HG02870 (cell line): Measurements from ENCODE around the gene SIRPA.

ENCODE experiments used
- ATAC-seq: cut with Tn5 transposase; IDR thresholded peaks from one replicate; pipeline ENCODE4 v1.9.1; 2021; ENCODE audit warnings: mild to moderate bottlenecking, moderate library complexity; ENCODE audit not compliant: unreplicated experiment

Gene SIRPA

GRCh38 chr20:1894951-1895673, at the start of gene SIRPA:
Gene SIRPA, plus strand, starts transcription at chr20:1895407. Its CDS starts 41 bp downstream, at chr20:1895448.
- no peak for ATAC-seq

GRCh38 chr20:1845701-1846100, 49.5 kb upstream of the SIRPA start:
- no peak for ATAC-seq

- no peak for ATAC-seq
These were observed 48.9 kb upstream of the SIRPA start for GRCh38 chr20:1846341-1846740.

GRCh38 chr20:1846876-1847275, 48.3 kb upstream of the SIRPA start:
- no peak for ATAC-seq

GRCh38 chr20:1847780-1848179, 47.4 kb upstream of the SIRPA start:
- no peak for ATAC-seq

GRCh38 chr20:1848373-1848772, 46.8 kb upstream of the SIRPA start:
- no peak for ATAC-seq

GRCh38 chr20:1851396-1851795, 43.8 kb upstream of the SIRPA start:
- ATAC-seq: no peak

GRCh38 chr20:1853473-1853872, 41.7 kb upstream of the SIRPA start:
- no peak for ATAC-seq

- ATAC-seq: no peak
These were observed 41.0 kb upstream of the SIRPA start for GRCh38 chr20:1854246-1854645.

- no peak for ATAC-seq
These were observed 40.1 kb upstream of the SIRPA start for GRCh38 chr20:1855109-1855508.

GRCh38 chr20:1855690-1856089, 39.5 kb upstream of the SIRPA start:
- ATAC-seq: no peak

GRCh38 chr20:1856424-1856823, 38.8 kb upstream of the SIRPA start:
- ATAC-seq: no peak

- ATAC-seq: no peak
These were observed 37.7 kb upstream of the SIRPA start for GRCh38 chr20:1857466-1857865.

- ATAC-seq: no peak
These were observed 36.3 kb upstream of the SIRPA start for GRCh38 chr20:1858871-1859270.

GRCh38 chr20:1860446-1860845, 34.8 kb upstream of the SIRPA start:
- no peak for ATAC-seq

- ATAC-seq: no peak
These were observed 33.7 kb upstream of the SIRPA start for GRCh38 chr20:1861347-1861976.

GRCh38 chr20:1861996-1862662, 33.1 kb upstream of the SIRPA start:
- no peak for ATAC-seq

GRCh38 chr20:1862663-1863053, 32.5 kb upstream of the SIRPA start:
- ATAC-seq: no peak

- no peak for ATAC-seq
These were observed 31.9 kb upstream of the SIRPA start for GRCh38 chr20:1863296-1863695.

GRCh38 chr20:1866834-1867233, 28.4 kb upstream of the SIRPA start:
- ATAC-seq: no peak

GRCh38 chr20:1867495-1868260, 27.5 kb upstream of the SIRPA start:
- ATAC-seq: no peak
